Measurements from ENCODE around the gene GABRA4. TPM values are rescaled to one million over a fixed set of nuclear protein-coding genes. Genes with fewer than 3 reads are reported as not detected.

GABRA4 gene
- total and polyA plus RNA-seq, 7 donors: 0.09 to 0.36 (median 0.21) TPM; not detected in 3

DNA sequence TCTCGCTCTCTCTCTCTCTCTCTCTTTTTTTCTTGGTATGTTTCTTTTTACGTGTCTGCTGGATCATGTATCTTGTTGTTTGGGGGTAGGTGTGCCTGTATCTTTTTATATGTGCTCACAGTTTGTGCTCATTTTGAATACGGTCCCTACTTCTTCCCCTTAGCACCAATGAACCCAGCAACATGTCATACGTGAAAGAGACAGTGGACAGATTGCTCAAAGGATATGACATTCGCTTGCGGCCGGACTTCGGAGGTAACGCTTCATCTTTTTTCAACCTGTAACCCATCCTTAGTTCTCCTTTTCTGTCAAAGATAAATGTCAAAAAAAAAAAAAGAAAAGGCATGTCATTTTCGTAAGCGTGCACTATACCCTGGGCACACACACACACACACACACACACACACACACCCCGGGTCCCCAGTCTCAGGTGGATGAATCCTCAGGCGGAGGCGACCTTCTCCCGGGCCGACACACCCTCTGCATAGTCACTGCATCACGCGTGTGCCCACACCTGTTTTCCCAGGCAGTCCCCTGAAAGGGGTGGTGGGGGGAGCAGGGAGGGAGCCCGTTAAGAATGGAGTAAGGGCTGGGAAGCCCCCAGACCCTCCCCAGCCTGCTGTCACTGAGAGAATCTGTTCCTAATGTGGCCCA, 38.5 kb upstream of the GABRA4 start:
- 0 to 2% methylated on average over 19 of the region's 19 CpGs for WGBS, 2 donors

GRCh38 chr4:47031011-47031678, 37.8 kb upstream of the GABRA4 start, which contains the start of gene GABRB1:
GABRB1 (plus strand) TSS chr4:47031567.
- WGBS, 2 donors: 6 to 8% methylated on average over 20 of the region's 20 CpGs
- no peak for TF ChIP-seq POLR2AphosphoS5 (IDR thresholded peaks at IDR 0.05)
- TF ChIP-seq POLR2A (IDR thresholded peaks at IDR 0.05): no peak
- no peak for TF ChIP-seq CTCF (IDR thresholded peaks at IDR 0.05)
- TF ChIP-seq EP300 (IDR thresholded peaks at IDR 0.05): no peak
- Histone ChIP-seq H3K4me1 (peaks cover 0 to 18% (median 13%) of the 10 kb centered on the region in 4 donors), H3K9me3 (no peaks in the 10 kb centered on the region), H3K4me3 (peak within 1 kb of the TSS in 3 of 4 donors; percentile 26 to 44 (median 44)), H3K27me3 (peaks cover 10 to 29% (median 11%) of the 10 kb centered on the region in 3 donors), H3K36me3 (no peaks in the 10 kb centered on the region), H3K27ac (no peak within 1 kb of the TSS)
- intact Hi-C loops (cut with DNase I): no loop called here
- peak; percentile 69 for DNase-seq

More for the DNA sequence above, 38.5 kb upstream of the GABRA4 start:
- Histone ChIP-seq H3K27ac (no peak overlapping the region), H3K36me3 (no peaks in the 10 kb centered on the region), H3K4me3 (peak overlapping the region in 3 of 4 donors; percentile 26 to 44 (median 44)), H3K9me3 (no peaks in the 10 kb centered on the region), H3K27me3 (peaks cover 10 to 29% (median 11%) of the 10 kb centered on the region in 3 donors), H3K4me1 (peaks cover 0 to 18% (median 13%) of the 10 kb centered on the region in 4 donors)
- DNase-seq: no peak
- TF ChIP-seq POLR2A (IDR thresholded peaks at IDR 0.05): no peak
- no peak for TF ChIP-seq POLR2AphosphoS5 (IDR thresholded peaks at IDR 0.05)
- TF ChIP-seq CTCF (IDR thresholded peaks at IDR 0.05): no peak
- no peak for TF ChIP-seq EP300 (IDR thresholded peaks at IDR 0.05)
- intact Hi-C loops (cut with DNase I): no loop called here

GRCh38 chr4:47017494-47017893, 24.1 kb upstream of the GABRA4 start:
- TF ChIP-seq POLR2AphosphoS5 (IDR thresholded peaks at IDR 0.05) (no peak), CTCF (IDR thresholded peaks at IDR 0.05) (no peak), EP300 (IDR thresholded peaks at IDR 0.05) (no peak), POLR2A (IDR thresholded peaks at IDR 0.05) (no peak)
- WGBS, 2 donors: 42 to 63% methylated on average over 1 of the region's 1 CpG
- Histone ChIP-seq H3K9me3 (no peaks in the 10 kb centered on the region), H3K4me3 (no peak overlapping the region), H3K27ac (no peak overlapping the region), H3K4me1 (no peaks in the 10 kb centered on the region), H3K27me3 (no peaks in the 10 kb centered on the region), H3K36me3 (no peaks in the 10 kb centered on the region)
- intact Hi-C loops (cut with DNase I): no loop called here
- no peak for DNase-seq

- no peaks in the 10 kb centered on the region for H3K9me3 ChIP-seq
- no peaks in the 10 kb centered on the region for H3K36me3 ChIP-seq
- no peak overlapping the region for H3K27ac ChIP-seq
- no peak overlapping the region for H3K4me3 ChIP-seq
- no peaks in the 10 kb centered on the region for H3K27me3 ChIP-seq
- DNase-seq: no peak
- intact Hi-C loops (cut with DNase I): no loop called here
- H3K4me1 ChIP-seq: no peaks in the 10 kb centered on the region
- WGBS, 2 donors: 24 to 62% methylated on average over 4 of the region's 4 CpGs
- no peak for TF ChIP-seq CTCF (IDR thresholded peaks at IDR 0.05)
- no peak for TF ChIP-seq EP300 (IDR thresholded peaks at IDR 0.05)
- TF ChIP-seq POLR2A (IDR thresholded peaks at IDR 0.05): no peak
- no peak for TF ChIP-seq POLR2AphosphoS5 (IDR thresholded peaks at IDR 0.05)
These were observed 23.7 kb upstream of the GABRA4 start for GRCh38 chr4:47017081-47017480.
